GM12878 (cell line): ENCODE measurements around the gene EIF3A. TPM values are rescaled to one million over a fixed set of nuclear protein-coding genes. Genes with fewer than 3 reads are reported as not detected.
A peak's percentile ranks its signal among the peaks of the same experiment; 100 is the strongest.

ENCODE experiments used
- ATAC-seq: fragments of 200-7000 bp; cut with Tn5 transposase; 3 replicates; pipeline ENCODE4 v1.9.1; 2020; ENCODE audit warnings: mild to moderate bottlenecking, moderate library complexity
- BruUV-seq: library from RNA; stranded (reverse); fragments of 400-500 nt; replicated peaks from 2 replicates; lab custom pipeline; 2021; lab: Mats Ljungman, UMichigan
- CTCF ChIA-PET: fragments of 300-600 bp; sonication (Branson Sonifier 250); formaldehyde crosslinking; extraction: SDS; loops from one replicate; lab custom pipeline; 2021; ENCODE audit warnings: inconsistent platforms; lab: Yijun Ruan, JAX
- POLR2A ChIA-PET: fragments of 350-600 bp; formaldehyde crosslinking; extraction: SDS; loops from one replicate; lab custom pipeline; 2021; ENCODE audit warnings: inconsistent platforms; lab: Charles Lee
- RAD21 ChIA-PET: fragments of 300-600 bp; sonication (Branson Sonifier 250); formaldehyde crosslinking; loops from one replicate; lab custom pipeline; 2023; ENCODE audit warnings: antibody characterized with exemption; ENCODE audit not compliant: unreplicated experiment; lab: Charles Lee
- SMC1A ChIA-PET: fragments of 300-600 bp; sonication (Branson Sonifier 250); formaldehyde crosslinking; loops from one replicate; lab custom pipeline; 2023; ENCODE audit not compliant: unreplicated experiment, uncharacterized antibody; lab: Charles Lee
- DNase-seq: peaks from one replicate; pipeline ENCODE4 v3.0.0-alpha.2; 2011; ENCODE audit warnings: low read depth, low spot score
- FAIRE-seq: peaks from 3 replicates; lab custom pipeline; 2011; peaks lifted over from hg19 to GRCh38; lab: Jason Lieb, UNC
- H2AFZ ChIP-seq: 2 replicates; pipeline ENCODE4 v1.6.0; 2011; ENCODE audit warnings: low read depth, low read length, control low read depth; ENCODE audit not compliant: control insufficient read depth
- H3K27ac ChIP-seq: 2 replicates; pipeline ENCODE4 v1.5.1; 2011; ENCODE audit warnings: control low read depth; ENCODE audit not compliant: control insufficient read depth, insufficient read depth
- H3K27me3 ChIP-seq, 2 experiments: replicated peaks in 1 of 2; 2 replicates each; pipeline versions ENCODE4 v1.6.0 to v1.6.1; 2011; ENCODE audit warnings: low read length in 1 of 2; ENCODE audit not compliant: control insufficient read depth in 2 of 2, insufficient read depth in 2 of 2
- H3K36me3 ChIP-seq, 2 experiments: 2 replicates each; pipeline ENCODE4 v1.5.1; 2011; ENCODE audit warnings: low read length in 1 of 2; ENCODE audit not compliant: control insufficient read depth in 2 of 2, insufficient read depth in 2 of 2
- H3K4me1 ChIP-seq: 2 replicates; pipeline ENCODE4 v1.6.1; 2011; ENCODE audit warnings: mild to moderate bottlenecking, low read length, moderate library complexity, mixed read lengths; ENCODE audit not compliant: control insufficient read depth, insufficient read depth
- H3K4me2 ChIP-seq: 2 replicates; pipeline ENCODE4 v1.6.0; 2011; ENCODE audit warnings: control low read depth; ENCODE audit not compliant: control insufficient read depth, insufficient read depth
- H3K4me3 ChIP-seq: fragments of 200-600 bp; sonication (generic); 2 replicates; pipeline ENCODE4 v1.5.1; 2016
- H3K79me2 ChIP-seq: 2 replicates; pipeline ENCODE4 v1.6.0; 2011; ENCODE audit warnings: low read length; ENCODE audit not compliant: control insufficient read depth, insufficient read depth
- H3K9ac ChIP-seq: 2 replicates; pipeline ENCODE4 v1.8.0; 2011; ENCODE audit warnings: low read length, control low read depth, mixed read lengths; ENCODE audit not compliant: control insufficient read depth, insufficient read depth
- H3K9me3 ChIP-seq: replicated peaks from 3 replicates; pipeline ENCODE4 v1.5.1; 2011; ENCODE audit warnings: mild to moderate bottlenecking, low read length; ENCODE audit not compliant: control insufficient read depth, insufficient read depth
- H4K20me1 ChIP-seq: 2 replicates; pipeline ENCODE4 v1.6.0; 2011; ENCODE audit not compliant: control insufficient read depth, insufficient read depth
- EP300 ChIP-seq, 2 experiments: fragments of 150-350 bp in 1 of 2; IDR thresholded peaks; 2 replicates each; pipeline ENCODE4 v1.6.1; 2011 to 2012; ENCODE audit warnings: low read depth in 2 of 2, low read length in 2 of 2, borderline replicate concordance in 1 of 2, improper control_type of control experiment in 1 of 2, inconsistent platforms in 1 of 2; ENCODE audit not compliant: control insufficient read depth in 1 of 2
- FOXK2 ChIP-seq: fragments of 450-650 bp; IDR thresholded peaks from 2 replicates; pipeline ENCODE4 v1.6.1; 2017; ENCODE audit warnings: mild to moderate bottlenecking, moderate library complexity
- GATAD2B ChIP-seq: fragments of 450-650 bp; conservative IDR thresholded peaks from 2 replicates; pipeline ENCODE4 v1.6.1; 2017; ENCODE audit warnings: low read depth, mild to moderate bottlenecking, moderate library complexity
- JUND ChIP-seq: IDR thresholded peaks from 2 replicates; pipeline ENCODE4 v1.6.1; 2012; ENCODE audit warnings: low read depth, mild to moderate bottlenecking, low read length, improper control_type of control experiment, moderate library complexity
- MEF2A ChIP-seq: IDR thresholded peaks from 2 replicates; pipeline ENCODE4 v1.6.1; 2011; ENCODE audit warnings: low read depth, mild to moderate bottlenecking, low read length, moderate library complexity; ENCODE audit not compliant: insufficient read depth
- PAX5 ChIP-seq: IDR thresholded peaks from 2 replicates; pipeline ENCODE4 v1.6.1; 2011; ENCODE audit warnings: low read depth, low read length, borderline replicate concordance
- RAD51 ChIP-seq: fragments of 450-650 bp; IDR thresholded peaks from 2 replicates; pipeline ENCODE4 v1.6.1; 2016; ENCODE audit warnings: moderate library complexity, mild to moderate bottlenecking, inconsistent platforms
- TAF1 ChIP-seq: IDR thresholded peaks from 2 replicates; pipeline ENCODE4 v1.6.1; 2011; ENCODE audit warnings: mild to moderate bottlenecking, low read depth, low read length, borderline replicate concordance
- TCF12 ChIP-seq: IDR thresholded peaks from 2 replicates; pipeline ENCODE4 v1.6.1; 2011; ENCODE audit warnings: low read depth, mild to moderate bottlenecking, low read length
- YY1 ChIP-seq: IDR thresholded peaks from 2 replicates; pipeline ENCODE4 v1.6.1; 2011; ENCODE audit warnings: low read depth, mild to moderate bottlenecking, low read length
- WGBS: methylation state at CpG from one replicate; pipeline ENCODE4 v1.1.6; 2016; ENCODE audit warnings: low lambda C conversion rate; ENCODE audit not compliant: insufficient replicate concordance, insufficient coverage; ENCODE audit errors: missing lambda C conversion rate; 5-methylcytosine and 5-hydroxymethylcytosine counted together
- in situ Hi-C: fragments of 300-500 bp; cut with MboI; formaldehyde crosslinking; loops from 9 replicates; pipeline ENCODE4 v1.14.3; 2018; ENCODE audit warnings: mixed read lengths
- intact Hi-C: fragments of 100-400 bp; cut with micrococcal nuclease; formaldehyde crosslinking; loops from one replicate; pipeline ENCODE4 v1.14.2; 2022; ENCODE audit not compliant: unreplicated experiment
- polyA plus RNA-seq, 11 experiments: library from polyadenylated mRNA; depleted of rRNA in 4 of 11; unstranded in 6 of 11; stranded (reverse) in 5 of 11; fragments of >200 nt; fragmentation: Nextera tagmentation in 4 of 11; fragmentation: Illumina TruSeq in 1 of 11; extraction: Ambion mirVana in 4 of 11; extraction: Trizol in 1 of 11; gene quantifications; 1 replicate in 1 of 11; 2 replicates in 10 of 11; pipeline versions ENCODE4 v1.2.1 to v1.2.3, GENCODE V29; 2011 to 2016; ENCODE audit warnings: inconsistent platforms in 2 of 11, missing spikeins in 2 of 11, low read depth in 1 of 11
- total RNA-seq, 4 experiments: library from RNA; depleted of rRNA in 3 of 4; stranded (reverse); fragments of >200 nt in 3 of 4; fragmentation: Illumina TruSeq in 1 of 4; extraction: Trizol in 1 of 4; gene quantifications; 2 replicates each; pipeline versions ENCODE4 v1.2.1 to v1.2.3, GENCODE V29; 2013 to 2021
- TF ChIP-seq, protein P1 (sequence below): fragments of 150-350 bp; IDR thresholded peaks from 2 replicates; pipeline ENCODE4 v1.6.1; 2016; ENCODE audit warnings: low read depth, low read length
- TF ChIP-seq, protein P2 (sequence below): fragments of 450-650 bp; IDR thresholded peaks from 2 replicates; pipeline ENCODE4 v1.6.1; 2014; ENCODE audit warnings: mild to moderate bottlenecking

EIF3A gene
- total and polyA plus RNA-seq, 10 of the 15 experiments (the other 5 are each of a cell fraction or from before 2014, with no cell fraction given): 42.3 to 195 (median 96.3) TPM

DNA sequence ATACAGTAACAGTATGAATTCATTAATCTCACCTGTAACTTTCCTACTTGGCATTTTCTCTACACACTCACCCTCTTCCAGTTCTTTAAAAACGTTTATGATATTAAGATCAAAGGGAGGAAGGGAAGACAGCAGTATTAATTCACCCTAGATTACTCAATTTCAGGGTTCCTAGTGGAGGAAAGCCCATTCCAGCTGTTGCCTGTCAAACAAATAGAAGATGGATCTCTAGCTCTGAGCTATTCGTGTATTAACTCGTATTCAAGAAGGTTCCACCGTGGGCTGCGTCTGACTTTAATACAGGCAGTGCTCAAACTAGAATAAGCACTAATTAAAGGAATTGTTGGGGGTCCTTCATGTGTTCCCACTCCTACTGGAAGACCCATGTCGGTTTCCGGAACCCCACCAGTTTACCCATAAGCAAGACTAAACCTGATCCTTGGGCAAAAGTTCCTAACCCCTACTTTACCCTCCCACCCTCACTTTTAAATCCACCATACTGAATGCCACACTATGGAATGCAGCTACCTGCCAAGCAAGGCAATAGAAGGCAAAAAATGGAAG lies 49.0 kb downstream of the EIF3A start:
- ATAC-seq (no peak), FAIRE-seq (no peak), DNase-seq (no peak)
- BruUV-seq: no TSS peak
- Histone ChIP-seq H3K9me3 (no peaks in the 10 kb centered on the region), H3K27me3 (no peaks in the 10 kb centered on the region; a peak in 1 of 4 replicates), H3K4me2 (peak overlapping the region; percentile 23), H3K79me2 (no peaks in the 10 kb centered on the region; the same call in 1 of the 2 replicates), H3K36me3 (peaks cover 2 to 9% of the 10 kb centered on the region in 2 experiments), H3K4me3 (0 out of 2 replicates have a peak overlapping the region, but pooled peaks have one; percentile 62), H3K4me1 (peaks cover 13% of the 10 kb centered on the region), H4K20me1 (no peaks in the 10 kb centered on the region; the same call in 1 of the 2 replicates), H3K9ac (peak overlapping the region; percentile 14; the same call in 1 of the 2 replicates), H2AFZ (no peak overlapping the region), H3K27ac (no peak overlapping the region)
- no peak for TF ChIP-seq TAF1
- TF ChIP-seq MEF2A: no peak
- no peak for TF ChIP-seq PAX5
- no peak for TF ChIP-seq JUND
- TF ChIP-seq, protein P1, sequence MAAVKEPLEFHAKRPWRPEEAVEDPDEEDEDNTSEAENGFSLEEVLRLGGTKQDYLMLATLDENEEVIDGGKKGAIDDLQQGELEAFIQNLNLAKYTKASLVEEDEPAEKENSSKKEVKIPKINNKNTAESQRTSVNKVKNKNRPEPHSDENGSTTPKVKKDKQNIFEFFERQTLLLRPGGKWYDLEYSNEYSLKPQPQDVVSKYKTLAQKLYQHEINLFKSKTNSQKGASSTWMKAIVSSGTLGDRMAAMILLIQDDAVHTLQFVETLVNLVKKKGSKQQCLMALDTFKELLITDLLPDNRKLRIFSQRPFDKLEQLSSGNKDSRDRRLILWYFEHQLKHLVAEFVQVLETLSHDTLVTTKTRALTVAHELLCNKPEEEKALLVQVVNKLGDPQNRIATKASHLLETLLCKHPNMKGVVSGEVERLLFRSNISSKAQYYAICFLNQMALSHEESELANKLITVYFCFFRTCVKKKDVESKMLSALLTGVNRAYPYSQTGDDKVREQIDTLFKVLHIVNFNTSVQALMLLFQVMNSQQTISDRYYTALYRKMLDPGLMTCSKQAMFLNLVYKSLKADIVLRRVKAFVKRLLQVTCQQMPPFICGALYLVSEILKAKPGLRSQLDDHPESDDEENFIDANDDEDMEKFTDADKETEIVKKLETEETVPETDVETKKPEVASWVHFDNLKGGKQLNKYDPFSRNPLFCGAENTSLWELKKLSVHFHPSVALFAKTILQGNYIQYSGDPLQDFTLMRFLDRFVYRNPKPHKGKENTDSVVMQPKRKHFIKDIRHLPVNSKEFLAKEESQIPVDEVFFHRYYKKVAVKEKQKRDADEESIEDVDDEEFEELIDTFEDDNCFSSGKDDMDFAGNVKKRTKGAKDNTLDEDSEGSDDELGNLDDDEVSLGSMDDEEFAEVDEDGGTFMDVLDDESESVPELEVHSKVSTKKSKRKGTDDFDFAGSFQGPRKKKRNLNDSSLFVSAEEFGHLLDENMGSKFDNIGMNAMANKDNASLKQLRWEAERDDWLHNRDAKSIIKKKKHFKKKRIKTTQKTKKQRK: no peak
- TF ChIP-seq GATAD2B: no peak
- no peak for TF ChIP-seq TCF12
- TF ChIP-seq, protein P2, sequence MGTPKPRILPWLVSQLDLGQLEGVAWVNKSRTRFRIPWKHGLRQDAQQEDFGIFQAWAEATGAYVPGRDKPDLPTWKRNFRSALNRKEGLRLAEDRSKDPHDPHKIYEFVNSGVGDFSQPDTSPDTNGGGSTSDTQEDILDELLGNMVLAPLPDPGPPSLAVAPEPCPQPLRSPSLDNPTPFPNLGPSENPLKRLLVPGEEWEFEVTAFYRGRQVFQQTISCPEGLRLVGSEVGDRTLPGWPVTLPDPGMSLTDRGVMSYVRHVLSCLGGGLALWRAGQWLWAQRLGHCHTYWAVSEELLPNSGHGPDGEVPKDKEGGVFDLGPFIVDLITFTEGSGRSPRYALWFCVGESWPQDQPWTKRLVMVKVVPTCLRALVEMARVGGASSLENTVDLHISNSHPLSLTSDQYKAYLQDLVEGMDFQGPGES: no peak
- no peak for TF ChIP-seq YY1
- TF ChIP-seq RAD51: no peak
- TF ChIP-seq FOXK2: no peak
- TF ChIP-seq EP300 (IDR thresholded peaks at IDR 0.05; ENCODE audit: borderline replicate concordance in 1 of 2, control insufficient read depth in 1 of 2, low read depth in 2 of 2, low read length in 2 of 2): no peak
- POLR2A ChIA-PET: interaction anchor here (0.6 to 1.3 kb wide), 4 partner anchors 44 to 107 kb away, joined by 3 to 8 read pairs (median 5); no protein-coding TSS in a partner anchor
- SMC1A ChIA-PET: interaction anchor here (0.7 to 1.8 kb wide), 19 partner anchors 8 to 278 kb away, joined by 3 to 10 read pairs (median 3); no protein-coding TSS in a partner anchor
- 82% methylated on average over 7 of the region's 7 CpGs for whole genome bisulfite sequencing
- in situ Hi-C loops (no loop called here), intact Hi-C loops (loop anchor here (5.0 kb wide), 1 partner anchor 41 kb away; no protein-coding TSS in a partner anchor)
- RAD21 ChIA-PET: interaction anchor here (0.6 to 1.5 kb wide), 7 partner anchors 22 to 178 kb away, joined by 3 to 4 read pairs (median 3); no protein-coding TSS in a partner anchor
- CTCF ChIA-PET: interaction anchor here (0.6 to 3.0 kb wide), 6 partner anchors 8 to 177 kb away, joined by 3 to 16 read pairs (median 3); partner anchors contain the start of gene GRK5
